Myocyte (in vitro differentiated cells): ENCODE results near the gene RUSC1. TPM values are rescaled to one million over a fixed set of nuclear protein-coding genes. Genes with fewer than 3 reads are reported as not detected.
"Not testable (repeated sequence)": the region's sequence is repeated elsewhere in the genome, so short reads cannot be mapped to it uniquely, and the experiment has no call there.

Experiments used
- DNase-seq: peaks from one replicate; pipeline ENCODE4 v3.0.0-alpha.2; 2012; ENCODE audit warnings: low read depth
- polyA plus RNA-seq: library from polyadenylated mRNA; unstranded; fragments of >200 nt; gene quantifications from one replicate; pipeline ENCODE4 v1.2.1, GENCODE V29; 2012; ENCODE audit warnings: missing spikeins
- total RNA-seq: library from RNA; depleted of rRNA; stranded (reverse); fragments of >200 nt; gene quantifications from 2 replicates; pipeline ENCODE4 v1.2.3, GENCODE V29; 2014

Gene RUSC1
- total RNA-seq = 16.1 and 18.8 TPM in 2 replicates
- polyA plus RNA-seq = 18.8 TPM

DNA sequence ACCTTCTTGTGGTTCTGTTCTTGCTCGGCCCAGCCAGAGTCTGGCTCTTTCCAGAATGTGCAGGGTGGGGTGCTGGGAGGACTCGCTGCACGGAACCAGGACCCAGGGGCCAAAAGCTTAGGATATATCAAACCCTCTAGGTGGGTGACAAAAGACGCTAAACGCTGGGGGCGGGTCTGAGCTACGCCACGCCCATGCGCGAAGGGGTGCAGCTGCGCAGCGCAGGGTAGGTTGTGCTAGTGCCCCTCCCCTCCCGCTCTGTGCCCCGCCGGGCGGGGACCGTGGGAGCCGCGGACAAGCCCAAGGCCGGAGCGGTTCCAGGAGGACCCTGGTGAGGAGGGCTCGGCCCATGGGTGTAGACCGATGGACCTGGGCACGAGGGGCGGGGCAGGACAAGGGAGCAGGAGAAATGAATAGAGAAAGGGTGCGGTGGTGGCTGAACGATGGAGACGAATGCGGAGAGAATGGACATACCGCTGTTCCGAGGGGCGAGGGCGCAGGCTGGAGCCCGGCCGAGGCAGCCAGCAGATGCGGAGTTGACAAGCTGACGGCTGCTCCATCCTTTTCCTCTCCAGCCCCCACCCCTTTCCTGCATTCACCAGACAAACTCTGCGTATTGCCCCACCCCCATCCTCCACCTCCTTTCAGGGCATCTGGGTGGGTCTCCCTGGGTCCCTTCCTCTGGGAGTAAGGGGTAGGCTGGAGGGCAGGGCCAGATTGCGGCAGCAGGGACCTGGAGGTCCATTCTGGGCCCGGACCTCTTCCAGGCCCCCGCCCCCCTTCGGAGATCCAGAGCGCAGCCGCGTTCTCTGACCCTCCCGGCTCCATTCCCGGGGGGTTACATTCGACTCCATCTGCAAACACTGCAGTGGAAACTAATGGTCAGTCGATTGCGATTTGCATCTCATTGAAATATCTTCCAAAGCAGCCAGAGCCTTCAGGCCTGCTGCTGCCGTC, at the start of gene RUSC1:
TSS of gene RUSC1 (plus strand) at position 234 of the 957 bp plus-strand sequence. CDS start 880 bp downstream, outside the sequence.
- DNase-seq = peak; percentile 64

DNA sequence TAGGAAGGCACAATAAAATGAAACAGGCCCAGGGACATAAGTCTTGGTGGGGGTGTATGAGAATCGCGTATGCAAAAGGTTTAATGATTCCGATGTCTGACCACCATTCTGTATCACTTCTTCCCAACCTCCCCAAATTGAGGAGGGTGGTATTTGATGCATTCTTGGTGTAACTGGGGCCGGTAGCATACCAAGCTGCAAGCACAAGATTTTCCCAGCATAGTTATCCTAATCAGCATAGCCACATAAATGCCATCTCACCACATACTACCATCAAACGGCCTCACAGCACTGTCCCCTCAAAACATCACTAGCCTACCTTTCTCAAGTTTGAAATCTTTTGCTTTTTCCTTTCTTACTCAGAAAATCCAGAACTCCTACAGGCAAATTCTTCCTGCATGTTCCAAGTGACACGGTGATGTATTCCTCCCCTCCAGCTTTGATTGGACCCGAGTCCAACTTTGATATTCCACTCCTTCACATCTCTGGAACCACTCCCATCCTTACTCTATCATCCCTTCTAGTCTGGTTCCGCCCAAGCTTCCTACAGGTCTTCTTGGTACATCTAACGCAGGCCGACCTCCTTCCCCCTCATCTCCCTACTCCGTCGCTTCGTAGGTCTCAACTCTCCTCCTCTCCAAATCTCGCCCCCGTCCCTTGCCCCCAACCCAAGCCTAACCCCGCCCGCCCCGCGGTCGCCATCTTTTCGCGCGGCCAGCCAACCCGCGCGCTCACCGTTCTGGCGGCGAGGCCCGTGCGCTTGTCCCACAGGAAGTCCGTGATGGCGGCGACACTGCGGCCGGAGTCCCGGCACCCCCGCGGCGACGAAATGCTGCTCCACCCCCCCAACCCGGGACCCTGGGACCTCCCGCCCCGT, 48.0 kb upstream of the RUSC1 start:
- DNase-seq = peak; percentile 45

DNA sequence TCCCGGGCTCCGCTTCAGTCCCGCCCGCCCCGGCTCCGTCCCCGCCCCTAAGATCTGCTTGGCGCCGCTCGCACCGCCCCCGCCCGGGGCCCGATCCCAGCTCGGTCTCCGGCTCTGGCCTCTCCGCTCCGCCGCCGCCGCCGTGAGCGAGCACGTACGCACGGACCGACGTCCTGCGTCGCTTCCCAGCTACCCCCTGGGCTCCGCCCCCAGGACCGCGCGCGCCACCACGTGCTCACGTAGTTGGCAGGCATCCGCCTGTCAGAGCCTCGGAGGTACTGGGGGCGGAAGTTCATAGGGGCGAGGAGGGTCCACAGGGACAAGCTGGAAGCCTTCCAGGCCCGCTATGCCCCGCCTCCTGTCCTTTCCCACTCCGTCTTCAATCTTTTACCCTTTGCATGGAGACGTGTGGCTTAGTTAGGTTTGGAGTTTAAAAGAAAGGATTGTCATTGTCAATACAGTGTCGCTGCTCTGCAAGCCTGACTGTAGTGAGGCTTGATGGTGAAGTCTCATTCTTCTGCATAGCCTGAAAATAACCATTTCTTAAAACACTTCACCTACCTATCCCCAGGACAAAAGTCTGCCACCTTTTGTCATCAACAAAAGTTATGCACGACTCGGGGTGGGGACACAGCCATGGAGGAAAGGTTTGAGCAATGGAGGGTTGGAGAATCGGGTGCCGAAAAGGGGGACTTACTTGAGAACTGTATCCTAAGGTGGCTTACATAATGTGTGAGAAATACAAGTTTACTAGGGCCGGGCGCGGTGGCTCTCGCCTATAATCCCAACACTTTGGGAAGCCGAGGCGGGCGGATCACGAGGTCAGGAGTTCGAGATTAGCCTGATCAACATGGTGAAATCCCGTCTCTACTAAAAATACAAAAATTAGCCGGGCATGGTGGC, 47.1 kb upstream of the RUSC1 start, which contains the start of gene CLK2:
TSS of gene CLK2 (minus strand) at position 162 of the 903 bp plus-strand sequence. CDS start 2,527 bp downstream, outside the sequence.
- DNase-seq = peak; percentile 95

- DNase-seq = peak; percentile 97
Observed at GRCh38 chr1:155277070-155277901, 43.4 kb upstream of the RUSC1 start, which contains the start of gene HCN3. TSS of gene HCN3 (plus strand) at chr1:155277463. CDS start at chr1:155277591, 128 bp downstream.

DNA sequence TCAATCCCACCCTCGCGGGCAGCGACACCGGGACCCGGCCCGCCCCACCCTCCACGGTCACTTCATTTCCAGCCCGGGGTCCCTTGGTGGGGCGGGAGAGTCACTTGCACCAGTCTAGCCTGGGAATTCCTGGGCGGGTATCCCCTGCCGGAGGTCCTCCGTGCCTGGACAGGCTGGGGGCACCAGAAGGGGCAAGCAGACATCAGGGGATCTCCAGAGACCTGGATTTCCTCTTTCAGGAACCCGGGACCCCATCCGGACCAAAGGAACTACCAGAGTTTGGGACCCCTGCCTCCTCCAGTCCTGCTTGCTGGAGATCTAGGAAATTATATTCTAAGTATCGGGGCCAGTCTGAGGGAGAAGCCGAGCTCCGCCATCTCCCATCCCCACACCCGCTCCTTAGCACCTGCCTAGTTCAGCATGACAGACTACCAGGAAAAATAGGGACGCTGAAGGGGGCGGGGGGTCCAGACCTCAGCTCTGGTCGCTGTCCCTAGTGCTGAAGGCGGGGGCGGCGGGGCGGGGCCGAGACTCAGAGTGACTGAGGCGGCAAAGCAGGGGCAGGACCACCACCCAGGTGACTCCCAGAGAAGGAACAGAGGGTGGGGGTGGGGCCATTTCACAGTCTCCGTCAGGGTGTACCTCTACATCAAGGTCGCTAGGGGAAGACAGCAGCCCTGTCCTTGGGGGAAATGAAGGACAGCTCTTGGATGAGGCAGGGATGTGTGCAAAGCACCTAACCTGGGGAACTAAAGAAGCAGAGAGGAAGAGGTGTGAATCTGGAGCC, 42.6 kb upstream of the RUSC1 start:
- DNase-seq = peak; percentile 51

DNA sequence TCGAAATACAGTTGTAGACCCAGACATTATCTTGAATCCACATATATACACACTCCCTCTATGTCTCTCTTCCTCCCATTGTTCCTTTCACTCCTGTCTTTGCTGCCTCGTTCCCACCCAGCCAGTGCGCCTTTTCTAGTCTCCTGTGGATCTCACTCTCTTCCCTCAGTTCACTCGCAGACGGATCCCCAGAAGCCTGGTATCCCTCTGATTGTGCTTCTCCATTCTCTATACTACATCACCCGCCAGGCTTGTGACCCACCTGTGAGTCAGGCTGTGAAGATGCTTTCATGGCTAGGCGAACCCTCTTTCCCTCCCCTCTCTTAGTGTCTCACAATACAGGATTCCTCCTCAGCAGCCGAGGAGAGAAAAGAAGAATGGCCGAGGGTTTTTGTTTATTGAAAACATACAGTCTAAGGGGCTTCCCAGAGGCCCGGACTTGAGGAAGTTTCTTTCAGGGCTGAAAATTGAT, 42.0 kb upstream of the RUSC1 start:
- no peak for DNase-seq

GRCh38 chr1:155279268-155279667, 41.4 kb upstream of the RUSC1 start:
- no peak for DNase-seq

- DNase-seq = no peak
Observed at GRCh38 chr1:155282488-155283091, 38.1 kb upstream of the RUSC1 start.

GRCh38 chr1:155284476-155284875, 36.2 kb upstream of the RUSC1 start:
- DNase-seq = no peak

GRCh38 chr1:155285063-155285462, 35.6 kb upstream of the RUSC1 start:
- no peak for DNase-seq

DNA sequence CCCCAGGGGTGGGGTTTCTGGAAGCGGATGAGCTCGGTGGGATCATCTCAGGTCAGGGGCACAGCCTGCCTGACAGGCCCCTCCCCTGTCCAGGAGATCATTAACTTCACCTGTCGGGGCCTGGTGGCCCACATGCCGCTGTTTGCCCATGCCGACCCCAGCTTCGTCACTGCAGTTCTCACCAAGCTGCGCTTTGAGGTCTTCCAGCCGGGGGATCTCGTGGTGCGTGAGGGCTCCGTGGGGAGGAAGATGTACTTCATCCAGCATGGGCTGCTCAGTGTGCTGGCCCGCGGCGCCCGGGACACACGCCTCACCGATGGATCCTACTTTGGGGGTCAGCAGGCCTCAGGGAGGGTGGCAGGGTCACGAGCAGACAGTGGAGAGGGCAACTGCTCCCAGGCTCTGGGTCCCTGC, 35.1 kb upstream of the RUSC1 start:
- DNase-seq = no peak

- no peak for DNase-seq
Observed at GRCh38 chr1:155286544-155286943, 34.1 kb upstream of the RUSC1 start.

DNA sequence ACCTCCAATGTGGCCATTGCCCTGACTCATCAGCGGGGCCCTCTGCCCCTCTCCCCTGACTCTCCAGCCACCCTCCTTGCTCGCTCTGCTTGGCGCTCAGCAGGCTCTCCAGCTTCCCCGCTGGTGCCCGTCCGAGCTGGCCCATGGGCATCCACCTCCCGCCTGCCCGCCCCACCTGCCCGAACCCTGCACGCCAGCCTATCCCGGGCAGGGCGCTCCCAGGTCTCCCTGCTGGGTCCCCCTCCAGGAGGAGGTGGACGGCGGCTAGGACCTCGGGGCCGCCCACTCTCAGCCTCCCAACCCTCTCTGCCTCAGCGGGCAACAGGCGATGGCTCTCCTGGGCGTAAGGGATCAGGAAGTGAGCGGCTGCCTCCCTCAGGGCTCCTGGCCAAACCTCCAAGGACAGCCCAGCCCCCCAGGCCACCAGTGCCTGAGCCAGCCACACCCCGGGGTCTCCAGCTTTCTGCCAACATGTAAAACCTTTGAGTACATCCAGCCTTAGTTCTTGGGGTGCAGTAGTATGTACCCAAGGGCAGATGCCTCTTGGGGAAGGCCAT, 32.6 kb upstream of the RUSC1 start:
- no peak for DNase-seq

DNA sequence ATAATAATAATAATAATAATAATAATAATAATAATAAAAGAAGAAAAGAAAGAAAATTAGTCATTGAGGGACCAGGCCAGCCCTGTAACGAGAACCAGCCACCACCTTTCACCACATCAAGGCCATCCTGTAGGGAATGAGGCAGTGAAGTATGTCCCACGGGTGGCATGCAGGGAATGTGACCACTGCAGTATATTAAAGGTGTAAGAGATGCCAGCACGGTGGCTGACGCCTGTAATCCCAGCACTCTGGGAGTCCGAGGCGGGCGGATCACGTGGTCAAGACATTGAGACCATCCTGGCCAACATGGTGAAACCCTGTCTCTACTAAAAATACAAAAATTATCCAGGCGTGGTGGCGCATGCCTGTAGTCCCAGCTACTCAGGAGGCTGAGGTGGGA, 29.7 kb upstream of the RUSC1 start:
- DNase-seq = not testable (repeated sequence)

- no peak for DNase-seq
Observed at GRCh38 chr1:155293086-155293749, 27.5 kb upstream of the RUSC1 start.

- no peak for DNase-seq
Observed at GRCh38 chr1:155294520-155295182, 26.0 kb upstream of the RUSC1 start.
